Urinary bladder (tissue), 4 donors: ENCODE results near the gene STAU1. TPM values are rescaled to one million over a fixed set of nuclear protein-coding genes. Genes with fewer than 3 reads are reported as not detected.
"Not testable (repeated sequence)": the region's sequence is repeated elsewhere in the genome, so short reads cannot be mapped to it uniquely, and the experiment has no call there.

Experiments
- DNase-seq: peaks from one replicate; pipeline ENCODE4 v3.0.0-alpha.2; 2015; ENCODE audit errors: extremely low spot score
- H3K27ac ChIP-seq: one replicate; pipeline ENCODE4 v1.5.1; 2013; ENCODE audit warnings: low read depth, mild to moderate bottlenecking, moderate library complexity
- H3K36me3 ChIP-seq: one replicate; pipeline ENCODE4 v1.6.1; 2013; ENCODE audit warnings: mild to moderate bottlenecking, moderate library complexity; ENCODE audit not compliant: insufficient read depth
- H3K4me1 ChIP-seq: one replicate; pipeline ENCODE4 v1.6.1; 2013; ENCODE audit warnings: mild to moderate bottlenecking, moderate library complexity; ENCODE audit not compliant: insufficient read depth
- H3K4me3 ChIP-seq: one replicate; pipeline ENCODE4 v1.5.1; 2013; ENCODE audit warnings: low read depth, low read length
- WGBS: extraction: QIAGEN DNeasy Blood & Tissue Kit; methylation state at CpG from one replicate; pipeline ENCODE4 v1.1.7; 2013; 5-methylcytosine and 5-hydroxymethylcytosine counted together
- polyA plus RNA-seq: library from polyadenylated mRNA; stranded (reverse); fragments of 200-250 nt; gene quantifications from one replicate; pipeline ENCODE4 v1.2.3, GENCODE V29; 2013
- total RNA-seq: library from RNA; depleted of rRNA; stranded (reverse); fragments of >200 nt; gene quantifications from one replicate; pipeline ENCODE4 v1.2.3, GENCODE V29; 2014
- donor health status: healthy with polysubstance abuse.
- donor health status: healthy.

Gene STAU1
- total and polyA plus RNA-seq, 2 donors: 46.4 to 61.0 TPM

GRCh38 chr20:49082295-49082694 is 105.8 kb downstream of the STAU1 start:
- H3K36me3 ChIP-seq, DNase-seq, H3K4me1 ChIP-seq, H3K27ac ChIP-seq, H3K4me3 ChIP-seq: not testable (repeated sequence)
- 96% methylated on average over 12 of the region's 12 CpGs for WGBS

GRCh38 chr20:49078310-49078709 is 109.8 kb downstream of the STAU1 start:
- H3K4me3 ChIP-seq: no peak overlapping the region
- H3K27ac ChIP-seq: no peak overlapping the region
- H3K36me3 ChIP-seq: peaks cover 7% of the 10 kb centered on the region
- no peaks in the 10 kb centered on the region for H3K4me1 ChIP-seq
- DNase-seq: no peak
- 90% methylated on average over 3 of the region's 3 CpGs for WGBS

GRCh38 chr20:49074521-49074920 is 113.6 kb downstream of the STAU1 start:
- Histone ChIP-seq H3K36me3 (peaks cover 4% of the 10 kb centered on the region), H3K27ac (no peak overlapping the region), H3K4me3 (no peak overlapping the region), H3K4me1 (no peaks in the 10 kb centered on the region)
- WGBS: 71% methylated on average over 2 of the region's 2 CpGs
- no peak for DNase-seq

Other genes with a start within 250 kb of the STAU1 start
- gene CSE1L, start 142.0 kb downstream of the STAU1 start, total RNA-seq: 111 TPM
- gene CSE1L, start 142.0 kb downstream of the STAU1 start, polyA plus RNA-seq: 34.4 TPM
- 17.9 TPM for gene DDX27, start 31.1 kb upstream of the STAU1 start, total RNA-seq
- 36.1 TPM for gene DDX27, start 31.1 kb upstream of the STAU1 start, polyA plus RNA-seq
- 22.2 TPM for gene ZNFX1, start 89.7 kb upstream of the STAU1 start, total RNA-seq
- 17.2 TPM for gene ZNFX1, start 89.7 kb upstream of the STAU1 start, polyA plus RNA-seq